GM10266 (cell line): ENCODE results near the gene TSPYL1.
"Not testable (repeated sequence)": the region's sequence is repeated elsewhere in the genome, so short reads cannot be mapped to it uniquely, and the experiment has no call there.

ENCODE experiments used
- DNase-seq: peaks from one replicate; pipeline ENCODE4 v3.0.0; 2012; ENCODE audit errors: extremely low spot score
- CTCF ChIP-seq: IDR thresholded peaks from 2 replicates; pipeline ENCODE4 v1.5.1; 2012; ENCODE audit warnings: mild to moderate bottlenecking, low read depth; ENCODE audit not compliant: control insufficient read depth, insufficient read depth; ENCODE audit errors: missing control alignments

Gene TSPYL1

GRCh38 chr6:116279232-116280160 is at the start of gene TSPYL1:
Gene TSPYL1, minus strand, starts transcription at chr6:116279930. Its CDS starts 100 bp downstream, at chr6:116279830.
- DNase-seq: peak; percentile 86
- TF ChIP-seq CTCF: peak; percentile 39

GRCh38 chr6:116329156-116329555 is 49.4 kb upstream of the TSPYL1 start:
- no peak for TF ChIP-seq CTCF
- DNase-seq: no peak

GRCh38 chr6:116328528-116328903 is 48.8 kb upstream of the TSPYL1 start:
- no peak for TF ChIP-seq CTCF
- DNase-seq: no peak

- DNase-seq: no peak
- no peak for TF ChIP-seq CTCF
Observed at GRCh38 chr6:116327803-116328527, 48.2 kb upstream of the TSPYL1 start.

GRCh38 chr6:116326996-116327395 is 47.3 kb upstream of the TSPYL1 start:
- no peak for DNase-seq
- TF ChIP-seq CTCF: no peak

GRCh38 chr6:116326181-116326671 is 46.5 kb upstream of the TSPYL1 start:
- no peak for DNase-seq
- TF ChIP-seq CTCF: no peak

GRCh38 chr6:116325634-116326132 is 46.0 kb upstream of the TSPYL1 start:
- not testable (repeated sequence) for DNase-seq
